Astrocyte of the hippocampus (primary cell): ENCODE results near the gene SEZ6.

Experiments used
- DNase-seq: peaks from one replicate; pipeline ENCODE4 v3.0.0; 2011; ENCODE audit warnings: low read depth, low spot score

SEZ6 gene

DNA sequence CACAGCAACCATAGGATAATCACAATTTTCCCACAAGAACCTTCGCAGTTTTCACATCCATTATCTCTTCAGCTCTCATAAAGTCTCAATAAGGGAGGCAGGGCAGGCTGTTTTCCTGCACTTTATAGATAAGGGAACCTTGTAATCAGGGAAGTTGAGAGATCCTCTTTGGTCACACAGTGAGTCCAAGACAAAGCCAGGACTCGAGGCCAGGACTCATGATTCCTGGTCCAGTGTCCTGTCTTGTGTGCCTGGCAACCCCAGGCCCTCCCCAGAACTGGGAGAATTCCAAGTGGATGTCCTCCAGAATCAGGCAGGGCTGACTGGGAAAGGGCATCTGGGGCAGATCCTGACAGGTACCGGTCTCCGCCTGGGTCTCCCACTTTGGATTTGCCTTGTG, 31.4 kb downstream of the SEZ6 start:
- DNase-seq, result no peak

- DNase-seq, result peak; percentile 96
Observed at GRCh38 chr17:28973425-28973824, 32.4 kb downstream of the SEZ6 start.

- DNase-seq, result peak; percentile 78
Observed at GRCh38 chr17:28972437-28972836, 33.4 kb downstream of the SEZ6 start.

DNA sequence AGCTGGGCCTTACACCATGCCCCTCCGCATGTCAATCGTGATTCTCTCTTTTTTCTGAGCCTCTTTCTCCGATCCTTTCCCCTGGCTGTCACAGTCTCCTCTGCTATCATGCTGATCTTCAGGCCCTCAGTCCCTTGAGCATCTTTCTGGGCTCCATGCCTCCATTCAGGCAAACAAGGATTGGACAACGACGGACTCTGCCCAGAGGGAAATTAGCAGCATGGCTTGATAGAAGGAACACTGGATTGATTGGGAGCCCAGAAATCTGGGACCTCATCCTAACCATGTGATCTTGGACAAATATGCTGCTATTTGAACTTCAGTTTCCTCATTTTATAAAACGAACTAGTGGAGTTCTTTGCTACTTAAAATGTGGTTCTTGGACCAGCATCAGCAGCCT, 35.0 kb downstream of the SEZ6 start:
- peak; percentile 20 for DNase-seq

DNA sequence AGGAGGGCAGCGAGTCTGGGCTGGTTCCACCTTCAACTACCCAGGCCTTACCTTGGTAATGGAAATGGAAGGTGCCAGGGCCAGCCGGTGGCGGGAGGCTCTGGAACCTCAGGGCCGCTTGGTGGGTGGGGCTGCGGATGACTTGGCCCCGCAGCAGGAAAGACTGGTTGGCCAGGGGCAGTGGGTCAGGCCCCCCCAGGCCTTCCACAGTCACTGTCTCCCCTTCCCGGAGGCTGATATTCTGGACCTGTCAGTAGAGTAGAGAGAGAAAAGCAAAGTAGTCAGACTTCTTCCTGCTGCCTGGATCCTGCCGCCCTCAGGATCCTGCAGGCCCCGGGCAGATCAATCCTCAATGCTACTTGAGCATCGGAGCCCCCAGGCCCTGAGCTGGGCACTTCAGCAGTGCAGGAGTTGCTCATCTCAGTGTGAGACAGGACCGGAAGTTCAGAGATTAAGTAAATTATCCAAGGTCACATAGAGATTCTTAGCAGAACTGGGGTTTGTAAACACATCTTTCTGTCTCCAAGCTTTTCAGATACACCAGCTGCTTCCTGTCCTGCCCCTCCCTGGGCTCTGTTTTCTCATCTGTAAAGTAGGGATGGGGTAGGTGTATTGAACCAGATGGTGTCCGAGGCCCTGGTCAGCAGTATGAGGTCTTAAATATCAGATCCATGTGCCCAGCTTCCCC, 36.0 kb downstream of the SEZ6 start:
- no peak for DNase-seq

- DNase-seq, result no peak
Observed at GRCh38 chr17:28968914-28969295, 36.9 kb downstream of the SEZ6 start.

DNA sequence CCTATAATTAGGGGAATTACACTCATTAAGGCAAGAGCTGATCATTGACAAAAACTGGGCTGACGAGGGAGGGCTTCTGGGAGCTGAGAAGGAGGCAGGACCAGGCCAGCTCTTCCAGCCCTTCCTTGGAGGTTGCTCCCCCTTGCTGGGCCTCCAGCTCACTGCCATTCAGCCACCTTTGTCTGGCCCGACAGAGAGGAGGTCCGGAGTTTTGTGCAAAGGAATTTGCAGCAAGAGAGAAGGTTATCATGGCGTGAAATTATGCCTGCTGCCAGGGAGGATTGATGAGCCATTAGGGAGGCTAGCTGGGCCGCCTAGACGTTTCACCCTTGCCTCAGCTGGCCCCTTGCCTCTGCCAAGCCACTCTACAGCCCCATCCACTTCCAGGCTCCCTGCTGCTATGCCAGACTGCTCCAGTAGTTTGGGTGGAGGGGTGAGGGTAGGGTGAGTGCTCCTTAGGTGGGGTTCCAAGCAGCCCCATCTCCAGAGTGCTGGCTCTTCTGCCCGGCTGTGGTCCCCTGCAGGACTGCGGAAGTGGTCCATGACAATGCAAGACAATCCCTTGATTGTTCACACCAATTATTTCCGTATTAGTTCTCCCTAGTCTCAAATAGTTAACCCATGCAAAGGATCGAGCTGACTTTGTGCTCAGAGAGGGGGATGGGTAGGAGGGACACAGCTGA, 37.5 kb downstream of the SEZ6 start:
- DNase-seq, result peak; percentile 84

- DNase-seq, result peak; percentile 50
Observed at GRCh38 chr17:28967221-28968135, 38.4 kb downstream of the SEZ6 start.

GRCh38 chr17:28963841-28964240, 42.0 kb downstream of the SEZ6 start:
- no peak for DNase-seq

GRCh38 chr17:28963055-28963611, 42.7 kb downstream of the SEZ6 start:
- peak; percentile 22 for DNase-seq

- DNase-seq, result no peak
Observed at GRCh38 chr17:28961391-28961790, 44.4 kb downstream of the SEZ6 start.

DNA sequence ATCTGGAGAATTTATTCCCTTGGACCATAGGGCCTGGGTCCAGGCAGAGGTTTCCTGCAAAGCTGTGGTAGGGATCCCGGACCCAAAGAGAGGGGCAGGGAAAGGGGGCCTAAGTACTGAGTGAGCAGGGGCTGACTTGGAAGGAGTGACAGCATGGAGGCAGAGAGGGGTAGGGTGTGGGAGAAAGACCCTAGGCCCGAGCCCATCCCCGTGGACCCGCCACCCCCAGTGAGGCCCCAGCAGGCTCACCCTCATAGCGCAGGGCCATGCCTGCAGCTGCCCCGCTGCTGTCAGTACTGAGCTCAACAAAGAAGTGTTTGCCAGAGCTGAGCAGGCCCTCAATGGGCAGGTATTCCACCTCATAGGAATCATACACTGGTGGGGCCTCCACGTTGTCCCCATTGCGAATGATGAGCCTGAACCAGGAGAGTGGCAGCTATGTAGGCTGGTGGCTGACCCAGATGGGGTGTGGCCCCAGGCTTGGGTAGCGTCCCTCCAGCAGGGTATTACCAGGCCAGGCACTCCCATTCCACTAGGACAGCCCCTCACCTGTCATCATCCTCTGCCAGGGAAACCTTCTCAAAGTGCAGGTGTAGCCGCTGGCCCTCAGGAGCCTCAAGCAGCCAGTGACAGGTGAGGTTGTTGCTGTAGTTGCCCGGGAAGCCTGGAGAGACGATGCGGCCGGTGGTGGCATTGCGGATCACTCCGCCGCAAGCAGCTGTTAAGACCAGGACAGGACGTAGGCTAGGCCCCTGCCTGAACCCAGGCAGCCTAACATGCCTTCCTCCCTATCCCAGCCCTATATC, 45.4 kb downstream of the SEZ6 start:
- no peak for DNase-seq

GRCh38 chr17:28959471-28959871, 46.4 kb downstream of the SEZ6 start:
- DNase-seq, result no peak

DNA sequence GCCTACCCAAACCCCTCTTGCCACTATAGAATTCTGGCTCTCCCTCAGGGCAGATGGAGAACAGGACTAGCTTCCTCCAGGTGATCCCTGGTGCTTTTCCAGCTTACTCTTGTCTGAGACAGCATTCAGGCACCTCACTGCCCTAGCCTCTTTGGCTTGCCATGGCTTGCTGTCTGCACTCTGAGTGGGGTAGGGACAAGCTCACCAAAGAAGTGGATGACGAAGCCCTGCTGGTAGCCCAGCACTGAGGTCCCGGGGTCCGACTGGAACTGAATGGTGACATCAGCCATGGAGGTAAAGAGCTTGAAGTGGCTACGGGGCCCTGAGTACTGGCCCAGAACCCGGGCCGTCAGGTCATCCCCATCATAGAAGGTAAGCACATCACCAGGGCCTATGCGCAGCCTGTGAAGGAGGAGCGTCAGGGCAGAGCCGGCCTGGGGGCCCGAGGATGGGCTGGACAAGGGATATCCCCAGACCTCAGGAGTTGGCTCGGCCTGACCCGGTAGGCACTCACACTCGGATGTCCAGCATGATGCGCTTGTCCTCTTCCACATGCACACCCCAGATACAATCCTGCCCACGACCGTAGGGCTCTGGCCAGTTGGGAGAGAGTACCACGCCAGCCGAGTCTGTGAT, 46.9 kb downstream of the SEZ6 start:
- DNase-seq, result no peak

DNA sequence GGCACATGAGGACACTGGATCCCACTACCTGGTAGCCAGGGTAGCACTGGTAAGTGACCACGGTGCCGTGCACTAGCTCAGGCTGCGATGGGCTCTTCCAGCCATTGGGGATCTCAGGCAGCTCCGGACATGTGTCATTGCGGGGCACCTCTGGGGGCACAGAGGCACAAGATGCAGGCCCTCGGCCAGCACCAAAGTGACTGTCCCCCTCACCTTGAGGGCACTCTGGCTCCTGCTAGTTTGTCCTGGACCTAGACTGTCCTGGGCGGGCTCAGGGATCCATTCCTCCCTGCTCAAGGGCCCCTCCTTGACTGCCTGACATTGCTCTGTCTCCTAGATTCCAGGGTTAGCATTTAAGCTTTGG, 47.9 kb downstream of the SEZ6 start:
- no peak for DNase-seq

- no peak for DNase-seq
Observed at GRCh38 chr17:28957277-28957991, 48.4 kb downstream of the SEZ6 start.

GRCh38 chr17:28956861-28957260, 49.0 kb downstream of the SEZ6 start:
- DNase-seq, result no peak

DNA sequence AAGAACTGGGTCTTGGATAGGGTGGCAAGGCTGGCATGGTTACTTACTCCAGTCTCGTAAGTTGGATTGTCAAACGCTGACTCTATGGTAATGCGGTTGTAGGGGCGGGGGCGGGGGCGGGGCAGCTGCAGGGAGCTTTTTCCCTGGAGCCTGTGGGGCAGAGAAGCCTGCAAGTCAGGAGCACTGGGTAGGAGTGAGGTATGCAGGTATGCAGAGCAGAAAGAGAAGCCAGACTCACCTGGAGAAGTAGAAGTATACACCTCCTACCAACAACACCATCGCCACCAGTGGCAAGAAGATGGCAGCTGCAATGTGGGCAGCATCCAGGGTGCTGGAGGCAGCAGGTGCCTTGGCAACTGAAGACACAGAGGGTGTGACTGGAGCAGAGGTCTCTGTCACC, 49.7 kb downstream of the SEZ6 start:
- DNase-seq, result no peak

DNA sequence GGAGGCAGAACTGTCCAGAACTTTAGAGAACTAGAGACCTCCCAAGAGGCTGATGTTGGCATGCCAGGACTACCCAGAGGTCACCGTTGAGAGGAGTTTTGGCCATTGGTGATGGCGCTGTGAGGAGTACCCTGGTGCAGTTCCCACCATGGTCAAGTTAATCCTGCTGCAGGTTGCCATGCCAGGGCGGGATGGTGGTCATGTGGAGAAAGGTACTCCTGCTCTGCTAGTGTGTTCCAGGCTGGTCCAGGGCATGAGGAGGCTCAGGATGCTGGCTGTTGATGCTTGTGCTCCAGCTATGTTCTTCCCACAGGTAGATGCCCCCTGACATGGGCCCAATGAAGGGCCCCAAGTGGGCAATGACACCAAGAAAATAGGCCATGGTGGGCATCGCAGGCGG, 50.4 kb downstream of the SEZ6 start:
- no peak for DNase-seq

GRCh38 chr17:28954886-28955285, 50.9 kb downstream of the SEZ6 start:
- no peak for DNase-seq
